ENCODE results near the gene ZNF575.

Gene ZNF575

GRCh38 chr19:43532962-43533545 is at the start of gene ZNF575:
TSS of gene ZNF575 (plus strand) at chr19:43533188. CDS start at chr19:43534423, 1,235 bp downstream.
- peak; percentile 91 for DNase-seq

GRCh38 chr19:43483281-43483680 is 49.7 kb upstream of the ZNF575 start:
- DNase-seq: no peak

- DNase-seq: no peak
Measured at GRCh38 chr19:43485951-43486350, 47.0 kb upstream of the ZNF575 start.

- no peak for DNase-seq
Measured at GRCh38 chr19:43486412-43486811, 46.6 kb upstream of the ZNF575 start.

GRCh38 chr19:43488179-43488578 is 44.8 kb upstream of the ZNF575 start:
- no peak for DNase-seq

- DNase-seq: no peak
Measured at GRCh38 chr19:43489310-43489709, 43.7 kb upstream of the ZNF575 start.

GRCh38 chr19:43489979-43490599 is 42.9 kb upstream of the ZNF575 start:
- DNase-seq: no peak

- DNase-seq: no peak
Measured at GRCh38 chr19:43490759-43491158, 42.2 kb upstream of the ZNF575 start.

- DNase-seq: no peak
Measured at GRCh38 chr19:43495082-43495481, 37.9 kb upstream of the ZNF575 start.

GRCh38 chr19:43496960-43497359 is 36.0 kb upstream of the ZNF575 start:
- DNase-seq: no peak

- no peak for DNase-seq
Measured at GRCh38 chr19:43498233-43498842, 34.6 kb upstream of the ZNF575 start.

- no peak for DNase-seq
Measured at GRCh38 chr19:43499042-43499441, 33.9 kb upstream of the ZNF575 start.

- no peak for DNase-seq
Measured at GRCh38 chr19:43501661-43502418, 31.1 kb upstream of the ZNF575 start.

- no peak for DNase-seq
Measured at GRCh38 chr19:43502419-43502976, 30.5 kb upstream of the ZNF575 start.

GRCh38 chr19:43503501-43504425 is 29.2 kb upstream of the ZNF575 start:
- peak; percentile 97 for DNase-seq

GRCh38 chr19:43504426-43505185 is 28.4 kb upstream of the ZNF575 start, which contains the start of gene PHLDB3:
TSS of gene PHLDB3 (minus strand) at chr19:43504746. CDS start at chr19:43504118, 628 bp downstream.
- DNase-seq: peak; percentile 82

- DNase-seq: no peak
Measured at GRCh38 chr19:43505186-43505456, 27.9 kb upstream of the ZNF575 start.

- DNase-seq: no peak
Measured at GRCh38 chr19:43505941-43506340, 27.0 kb upstream of the ZNF575 start.

- no peak for DNase-seq
Measured at GRCh38 chr19:43506629-43507028, 26.4 kb upstream of the ZNF575 start.

GRCh38 chr19:43507880-43508279 is 25.1 kb upstream of the ZNF575 start:
- DNase-seq: no peak

GRCh38 chr19:43510713-43511112 is 22.3 kb upstream of the ZNF575 start:
- DNase-seq: no peak

- DNase-seq: no peak
Measured at GRCh38 chr19:43511324-43511723, 21.7 kb upstream of the ZNF575 start.

Measured in activated CD8-positive, alpha-beta memory T cell treated with anti-CD3 and anti-CD28 coated beads, Interleukin-2, amount 50 U/mL, for 48 hours (primary cell).